Activated CD4-positive, alpha-beta T cell treated with anti-CD3 and anti-CD28 coated beads, Interleukin-2, Interleukin-6, amounts not matched to agents 100 ng/mL and 50 ng/mL, durations not matched to agents 16 hours and 8 hours (primary cell): ENCODE measurements around the gene APBA2.
A peak's percentile ranks its signal among the peaks of the same experiment; 100 is the strongest.

Source experiments
- DNase-seq: peaks from one replicate; pipeline ENCODE4 v3.0.0-alpha.2; 2020

The APBA2 gene

GRCh38 chr15:29094711-29095110, 208.9 kb downstream of the APBA2 start:
- no peak for DNase-seq

GRCh38 chr15:29095746-29096145, 210.0 kb downstream of the APBA2 start:
- no peak for DNase-seq

GRCh38 chr15:29097168-29097567, 211.4 kb downstream of the APBA2 start:
- DNase-seq, result no peak

- no peak for DNase-seq
These were observed 212.2 kb downstream of the APBA2 start for GRCh38 chr15:29097971-29098370.

GRCh38 chr15:29098652-29099051, 212.9 kb downstream of the APBA2 start:
- no peak for DNase-seq

- no peak for DNase-seq
These were observed 213.5 kb downstream of the APBA2 start for GRCh38 chr15:29099131-29099880.

GRCh38 chr15:29100486-29101000, 214.8 kb downstream of the APBA2 start:
- no peak for DNase-seq

GRCh38 chr15:29101491-29101890, 215.7 kb downstream of the APBA2 start:
- no peak for DNase-seq

GRCh38 chr15:29102173-29102794, 216.5 kb downstream of the APBA2 start:
- DNase-seq, result peak; percentile 72

GRCh38 chr15:29102911-29103823, 217.4 kb downstream of the APBA2 start:
- no peak for DNase-seq

GRCh38 chr15:29103824-29104565, 218.2 kb downstream of the APBA2 start:
- DNase-seq, result peak; percentile 74

- DNase-seq, result no peak
These were observed 218.7 kb downstream of the APBA2 start for GRCh38 chr15:29104566-29104880.

- DNase-seq, result no peak
These were observed 219.5 kb downstream of the APBA2 start for GRCh38 chr15:29105151-29105854.

GRCh38 chr15:29106116-29106515, 220.3 kb downstream of the APBA2 start:
- DNase-seq, result no peak

- DNase-seq, result no peak
These were observed 220.9 kb downstream of the APBA2 start for GRCh38 chr15:29106551-29107290.

- no peak for DNase-seq
These were observed 221.6 kb downstream of the APBA2 start for GRCh38 chr15:29107291-29107890.

- DNase-seq, result no peak
These were observed 222.3 kb downstream of the APBA2 start for GRCh38 chr15:29107971-29108645.

GRCh38 chr15:29109762-29110161, 224.0 kb downstream of the APBA2 start:
- DNase-seq, result no peak

- DNase-seq, result no peak
These were observed 224.4 kb downstream of the APBA2 start for GRCh38 chr15:29110176-29110575.

- no peak for DNase-seq
These were observed 225.0 kb downstream of the APBA2 start for GRCh38 chr15:29110733-29111132.
